B cell (primary cell): ENCODE results near the gene NOTCH1. TPM values are rescaled to one million over a fixed set of nuclear protein-coding genes. Genes with fewer than 3 reads are reported as not detected.

ENCODE experiments used
- ATAC-seq: fragments of 200-7000 bp; cut with Tn5 transposase; one replicate; pipeline ENCODE4 v1.10.0; 2021; ENCODE audit warnings: low read depth, mild to moderate bottlenecking, moderate number of reproducible peaks, moderate library complexity
- CTCF ChIA-PET: fragments of 350-600 bp; sonication (Branson Sonifier 250); formaldehyde crosslinking; loops from one replicate; lab custom pipeline; 2021; ENCODE audit warnings: antibody characterized with exemption, inconsistent platforms; lab: Charles Lee
- POLR2A ChIA-PET: fragments of 350-600 bp; sonication (Branson Sonifier 250); formaldehyde crosslinking; loops from one replicate; lab custom pipeline; 2021; ENCODE audit warnings: antibody characterized with exemption; lab: Charles Lee
- DNase-seq: peaks from one replicate; pipeline ENCODE4 v3.0.0; 2013
- H2AFZ ChIP-seq: 2 replicates; pipeline ENCODE4 v1.6.1; 2012; ENCODE audit warnings: mild to moderate bottlenecking, low read depth, low read length; ENCODE audit not compliant: insufficient read depth, poor library complexity, severe bottlenecking
- H3K27ac ChIP-seq, 2 donors: 1 replicate in 1 of 2; 2 replicates in 1 of 2; pipeline ENCODE4 v1.5.1; 2012 to 2013; ENCODE audit warnings: low read length in 2 of 2, mild to moderate bottlenecking in 2 of 2, moderate library complexity in 1 of 2
- H3K27me3 ChIP-seq, 4 experiments: fragments of 200-600 bp in 1 of 4; sonication (generic) in 1 of 4; replicated peaks in 1 of 4; 1 replicate in 2 of 4; 2 replicates in 2 of 4; pipeline versions ENCODE4 v1.6.1 to v1.7.0; 2013 to 2016; ENCODE audit warnings: low read length in 3 of 4, mild to moderate bottlenecking in 2 of 4, mixed read lengths in 1 of 4, moderate library complexity in 1 of 4; ENCODE audit not compliant: insufficient read depth in 4 of 4, control insufficient read depth in 3 of 4; ENCODE audit errors: control extremely low read depth in 1 of 4
- H3K36me3 ChIP-seq, 2 experiments: replicated peaks in 1 of 2; 1 replicate in 1 of 2; 2 replicates in 1 of 2; pipeline versions ENCODE4 v1.6.1 to v1.7.1; 2013; ENCODE audit warnings: low read length in 1 of 2; ENCODE audit not compliant: insufficient read depth in 2 of 2, control insufficient read depth in 1 of 2; ENCODE audit errors: control extremely low read depth in 1 of 2, extremely low read depth in 1 of 2
- H3K4me1 ChIP-seq, 2 donors: fragments of 200-600 bp in 1 of 2; sonication (generic) in 1 of 2; 1 replicate in 1 of 2; 2 replicates in 1 of 2; pipeline versions ENCODE4 v1.5.1 to v1.6.1; 2013 to 2017; ENCODE audit warnings: low read length in 2 of 2; ENCODE audit not compliant: control insufficient read depth in 2 of 2, insufficient read depth in 2 of 2
- H3K4me2 ChIP-seq: replicated peaks from 2 replicates; pipeline ENCODE3; 2012; ENCODE audit warnings: mild to moderate bottlenecking, low read depth, low read length; ENCODE audit not compliant: poor library complexity, severe bottlenecking
- H3K4me3 ChIP-seq, 5 experiments: fragments of 200-600 bp in 1 of 5; sonication (generic) in 1 of 5; 1 replicate in 3 of 5; 2 replicates in 2 of 5; pipeline versions ENCODE4 v1.5.1 to v1.7.0; 2011 to 2016; ENCODE audit warnings: low read length in 4 of 5, mild to moderate bottlenecking in 4 of 5, low read depth in 2 of 5, control low read depth in 1 of 5, moderate library complexity in 1 of 5; ENCODE audit not compliant: insufficient read depth in 1 of 5; ENCODE audit errors: control extremely low read depth in 1 of 5, extremely low read depth in 1 of 5
- H3K79me2 ChIP-seq: fragments of 200-600 bp; sonication (generic); one replicate; pipeline ENCODE4 v1.6.0; 2016; ENCODE audit warnings: low read length; ENCODE audit not compliant: control insufficient read depth, insufficient read depth
- H3K9ac ChIP-seq: fragments of 200-600 bp; sonication (generic); 2 replicates; pipeline ENCODE4 v1.6.1; 2017; ENCODE audit warnings: mild to moderate bottlenecking, low read length, moderate library complexity
- H3K9me3 ChIP-seq, 3 donors: one replicate each; pipeline versions ENCODE4 v1.6.1 to v1.7.1; 2013; ENCODE audit warnings: low read length in 2 of 3; ENCODE audit not compliant: control insufficient read depth in 2 of 3, insufficient read depth in 1 of 3; ENCODE audit errors: control extremely low read depth in 1 of 3
- H4K20me1 ChIP-seq: 2 replicates; pipeline ENCODE4 v1.6.0; 2012; ENCODE audit warnings: mild to moderate bottlenecking, low read length; ENCODE audit not compliant: insufficient read depth, control insufficient read depth, poor library complexity, severe bottlenecking
- H3K27ac Mint-ChIP-seq: one replicate; pipeline ENCODE4 v1.8.0; 2021; ENCODE audit warnings: mixed read lengths
- H3K27me3 Mint-ChIP-seq: one replicate; pipeline ENCODE4 v1.8.0; 2021; ENCODE audit warnings: mixed read lengths
- H3K4me1 Mint-ChIP-seq: one replicate; pipeline ENCODE4 v1.8.0; 2021; ENCODE audit warnings: mixed read lengths
- H3K4me3 Mint-ChIP-seq: one replicate; pipeline ENCODE4 v1.8.0; 2021; ENCODE audit warnings: mixed read lengths
- H3K9me3 Mint-ChIP-seq: one replicate; pipeline ENCODE4 v1.8.0; 2022; ENCODE audit warnings: mixed read lengths; ENCODE audit not compliant: insufficient read depth
- EZH2 ChIP-seq: IDR thresholded peaks from 2 replicates; pipeline ENCODE4 v1.6.1; 2012; ENCODE audit warnings: borderline replicate concordance, low read depth, mild to moderate bottlenecking, moderate library complexity, low read length; ENCODE audit not compliant: insufficient read depth, poor library complexity, severe bottlenecking
- WGBS: methylation state at CpG from one replicate; pipeline ENCODE4 v1.1.5; 2013; ENCODE audit warnings: missing lambda C conversion rate; ENCODE audit not compliant: insufficient coverage; 5-methylcytosine and 5-hydroxymethylcytosine counted together
- intact Hi-C: fragments of 100-400 bp; cut with micrococcal nuclease; formaldehyde crosslinking; loops from one replicate; pipeline ENCODE4 v1.10.0; 2022
- polyA plus RNA-seq: library from polyadenylated mRNA; depleted of rRNA; stranded (reverse); fragments of >200 nt; gene quantifications from 2 replicates; pipeline ENCODE4 v1.2.3, GENCODE V29; 2012
- total RNA-seq, 2 donors: library from RNA; stranded (reverse); fragments of 120-200 nt in 1 of 2; gene quantifications; 1 replicate in 1 of 2; 2 replicates in 1 of 2; pipeline versions ENCODE4 v1.2.3 to v1.2.4, GENCODE V29; 2013 to 2022
- TF ChIP-seq, protein P1 (sequence below): fragments of 200-600 bp; IDR thresholded peaks from one replicate; pipeline ENCODE4 v1.8.0; 2022; ENCODE audit warnings: antibody characterized with exemption, mild to moderate bottlenecking

The NOTCH1 gene
- total and polyA plus RNA-seq, 2 donors (not counting 1 experiment from before 2014, with no cell fraction given): 16.6 to 38.5 TPM

GRCh38 chr9:136567651-136568287 lies 21.9 kb upstream of the NOTCH1 start:
- WGBS: 88% methylated on average over 27 of the region's 27 CpGs
- Histone ChIP-seq H2AFZ (no peak overlapping the region), H3K4me1 (peaks cover 4 to 19% of the 10 kb centered on the region in 2 donors), H3K79me2 (no peaks in the 10 kb centered on the region), H3K4me3 (no peak overlapping the region), H3K4me2 (no peak overlapping the region), H3K27me3 (no peaks in the 10 kb centered on the region), H4K20me1 (no peaks in the 10 kb centered on the region), H3K36me3 (no peaks in the 10 kb centered on the region), H3K9ac (no peak overlapping the region), H3K9me3 (no peaks in the 10 kb centered on the region), H3K27ac (no peak overlapping the region)
- intact Hi-C loops: no loop called here
- no peak overlapping the region for H3K27ac Mint-ChIP-seq
- H3K27me3 Mint-ChIP-seq: no peaks in the 10 kb centered on the region
- no peak for DNase-seq
- H3K4me1 Mint-ChIP-seq: no peaks in the 10 kb centered on the region
- no peak overlapping the region for H3K4me3 Mint-ChIP-seq
- H3K9me3 Mint-ChIP-seq: no peaks in the 10 kb centered on the region
- POLR2A ChIA-PET: interaction anchor here (0.5 kb wide), 1 partner anchor 147 kb away, joined by 5 read pairs; no protein-coding TSS in a partner anchor
- CTCF ChIA-PET: no interaction called here
- ATAC-seq: no peak
- no peak for TF ChIP-seq EZH2
- TF ChIP-seq, protein P1, sequence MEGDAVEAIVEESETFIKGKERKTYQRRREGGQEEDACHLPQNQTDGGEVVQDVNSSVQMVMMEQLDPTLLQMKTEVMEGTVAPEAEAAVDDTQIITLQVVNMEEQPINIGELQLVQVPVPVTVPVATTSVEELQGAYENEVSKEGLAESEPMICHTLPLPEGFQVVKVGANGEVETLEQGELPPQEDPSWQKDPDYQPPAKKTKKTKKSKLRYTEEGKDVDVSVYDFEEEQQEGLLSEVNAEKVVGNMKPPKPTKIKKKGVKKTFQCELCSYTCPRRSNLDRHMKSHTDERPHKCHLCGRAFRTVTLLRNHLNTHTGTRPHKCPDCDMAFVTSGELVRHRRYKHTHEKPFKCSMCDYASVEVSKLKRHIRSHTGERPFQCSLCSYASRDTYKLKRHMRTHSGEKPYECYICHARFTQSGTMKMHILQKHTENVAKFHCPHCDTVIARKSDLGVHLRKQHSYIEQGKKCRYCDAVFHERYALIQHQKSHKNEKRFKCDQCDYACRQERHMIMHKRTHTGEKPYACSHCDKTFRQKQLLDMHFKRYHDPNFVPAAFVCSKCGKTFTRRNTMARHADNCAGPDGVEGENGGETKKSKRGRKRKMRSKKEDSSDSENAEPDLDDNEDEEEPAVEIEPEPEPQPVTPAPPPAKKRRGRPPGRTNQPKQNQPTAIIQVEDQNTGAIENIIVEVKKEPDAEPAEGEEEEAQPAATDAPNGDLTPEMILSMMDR: no peak

GRCh38 chr9:136566901-136567300 lies 21.1 kb upstream of the NOTCH1 start:
- Histone ChIP-seq H3K27me3 (no peaks in the 10 kb centered on the region), H3K27ac (no peak overlapping the region), H3K79me2 (no peaks in the 10 kb centered on the region), H3K36me3 (no peaks in the 10 kb centered on the region), H3K9ac (no peak overlapping the region), H2AFZ (no peak overlapping the region), H3K9me3 (no peaks in the 10 kb centered on the region), H3K4me1 (peaks cover 6 to 22% of the 10 kb centered on the region in 2 donors), H4K20me1 (no peaks in the 10 kb centered on the region), H3K4me3 (no peak overlapping the region), H3K4me2 (no peak overlapping the region)
- DNase-seq (no peak), ATAC-seq (no peak)
- no peaks in the 10 kb centered on the region for H3K9me3 Mint-ChIP-seq
- no peak for TF ChIP-seq EZH2
- TF ChIP-seq, protein P1: no peak
- intact Hi-C loops: no loop called here
- no peaks in the 10 kb centered on the region for H3K4me1 Mint-ChIP-seq
- H3K4me3 Mint-ChIP-seq: no peak overlapping the region
- no peak overlapping the region for H3K27ac Mint-ChIP-seq
- H3K27me3 Mint-ChIP-seq: no peaks in the 10 kb centered on the region
- POLR2A ChIA-PET: no interaction called here
- 95% methylated on average over 13 of the region's 14 CpGs for WGBS
- CTCF ChIA-PET: no interaction called here
